ENCODE data around the gene MYT1. TPM values are rescaled to one million over a fixed set of nuclear protein-coding genes. Genes with fewer than 3 reads are reported as not detected.

The MYT1 gene
- total RNA-seq, 1 donor from 2014 or later, result not detected

GRCh38 chr20:64210656-64211369, 46.6 kb downstream of the MYT1 start:
- Histone ChIP-seq H3K4me1 (peaks cover 25% of the 10 kb centered on the region), H3K27ac (no peak overlapping the region), H3K36me3 (no peaks in the 10 kb centered on the region), H3K9me3 (no peaks in the 10 kb centered on the region), H3K4me3 (no peak overlapping the region), H3K27me3 (no peaks in the 10 kb centered on the region)
- no peak for DNase-seq (ENCODE audit: extremely low spot score in 2 of 2)
- TF ChIP-seq POLR2AphosphoS5 (IDR thresholded peaks at IDR 0.05; ENCODE audit: insufficient read depth in 1 of 2, low read depth in 1 of 2) (no peak), CTCF (IDR thresholded peaks at IDR 0.05) (no peak), POLR2A (IDR thresholded peaks at IDR 0.05) (no peak)
- intact Hi-C loops (cut with DNase I), result no loop called here

GRCh38 chr20:64211874-64212658, 47.8 kb downstream of the MYT1 start:
- TF ChIP-seq CTCF (IDR thresholded peaks at IDR 0.05) (no peak), POLR2AphosphoS5 (IDR thresholded peaks at IDR 0.05; ENCODE audit: insufficient read depth in 1 of 2, low read depth in 1 of 2) (no peak), POLR2A (IDR thresholded peaks at IDR 0.05) (no peak)
- no peaks in the 10 kb centered on the region for H3K27me3 ChIP-seq
- H3K4me3 ChIP-seq, result no peak overlapping the region
- intact Hi-C loops (cut with DNase I), result no loop called here
- no peak for DNase-seq (ENCODE audit: extremely low spot score in 2 of 2)
- peaks cover 18% of the 10 kb centered on the region for H3K4me1 ChIP-seq
- H3K9me3 ChIP-seq, result no peaks in the 10 kb centered on the region
- H3K27ac ChIP-seq, result peak overlapping the region; percentile 43
- H3K36me3 ChIP-seq, result no peaks in the 10 kb centered on the region

- Histone ChIP-seq H3K27ac (peak overlapping the region; percentile 43), H3K4me3 (no peak overlapping the region), H3K27me3 (no peaks in the 10 kb centered on the region), H3K36me3 (no peaks in the 10 kb centered on the region), H3K9me3 (no peaks in the 10 kb centered on the region), H3K4me1 (peaks cover 18% of the 10 kb centered on the region)
- no peak for DNase-seq (ENCODE audit: extremely low spot score in 2 of 2)
- intact Hi-C loops (cut with DNase I), result no loop called here
- TF ChIP-seq POLR2AphosphoS5 (IDR thresholded peaks at IDR 0.05; ENCODE audit: insufficient read depth in 1 of 2, low read depth in 1 of 2) (peak in 1 of 2 donors; percentile 19), CTCF (IDR thresholded peaks at IDR 0.05) (no peak), POLR2A (IDR thresholded peaks at IDR 0.05) (no peak)
These were observed 48.5 kb downstream of the MYT1 start for GRCh38 chr20:64212755-64213154.

GRCh38 chr20:64214113-64214512, 49.9 kb downstream of the MYT1 start:
- no peak overlapping the region for H3K27ac ChIP-seq

More at GRCh38 chr20:64214113-64214512, 49.9 kb downstream of the MYT1 start:
- no peak for DNase-seq (ENCODE audit: extremely low spot score in 2 of 2)
- H3K36me3 ChIP-seq, result no peaks in the 10 kb centered on the region
- H3K4me1 ChIP-seq, result peaks cover 18% of the 10 kb centered on the region
- H3K9me3 ChIP-seq, result no peaks in the 10 kb centered on the region
- no peak overlapping the region for H3K4me3 ChIP-seq
- TF ChIP-seq CTCF (IDR thresholded peaks at IDR 0.05) (no peak), POLR2A (IDR thresholded peaks at IDR 0.05) (no peak), POLR2AphosphoS5 (IDR thresholded peaks at IDR 0.05; ENCODE audit: insufficient read depth in 1 of 2, low read depth in 1 of 2) (no peak)
- intact Hi-C loops (cut with DNase I), result no loop called here
- H3K27me3 ChIP-seq, result no peaks in the 10 kb centered on the region
